H1 (cell line): ENCODE data around the gene SLC44A1.

Source experiments
- BRCA1 ChIP-seq: IDR thresholded peaks from 2 replicates; pipeline ENCODE4 v1.6.1; 2012; ENCODE audit warnings: low read depth, low read length, improper control_type of control experiment
- CEBPB ChIP-seq: IDR thresholded peaks from 2 replicates; pipeline ENCODE4 v1.6.1; 2012; ENCODE audit warnings: low read depth, low read length
- CTBP2 ChIP-seq: IDR thresholded peaks from 2 replicates; pipeline ENCODE4 v1.7.0; 2011; ENCODE audit warnings: borderline replicate concordance, mild to moderate bottlenecking, moderate library complexity, mixed read lengths, low read length; ENCODE audit not compliant: insufficient read depth, insufficient read length
- KDM5A ChIP-seq: fragments of 200-600 bp; IDR thresholded peaks from 2 replicates; pipeline ENCODE4 v1.7.1; 2012; ENCODE audit warnings: mild to moderate bottlenecking, low read length, inconsistent platforms, mixed read lengths
- MAX ChIP-seq: IDR thresholded peaks from 2 replicates; pipeline ENCODE4 v1.6.1; 2012; ENCODE audit warnings: inconsistent platforms
- POLR2A ChIP-seq, 2 experiments: IDR thresholded peaks; 1 replicate in 1 of 2; 2 replicates in 1 of 2; pipeline ENCODE4 v1.6.1; 2011; ENCODE audit warnings: low read depth in 2 of 2, low read length in 2 of 2, mild to moderate bottlenecking in 2 of 2; ENCODE audit errors: control extremely low read depth in 1 of 2
- POLR2AphosphoS5 ChIP-seq: IDR thresholded peaks from 2 replicates; pipeline ENCODE4 v1.6.1; 2011; ENCODE audit warnings: low read depth, low read length
- RAD21 ChIP-seq, 2 experiments: IDR thresholded peaks in 1 of 2; conservative IDR thresholded peaks in 1 of 2; 2 replicates each; pipeline ENCODE4 v1.6.1; 2011; ENCODE audit warnings: low read depth in 2 of 2, low read length in 2 of 2, improper control_type of control experiment in 1 of 2, inconsistent platforms in 1 of 2, mild to moderate bottlenecking in 1 of 2, moderate library complexity in 1 of 2
- SP1 ChIP-seq: IDR thresholded peaks from 2 replicates; pipeline ENCODE4 v1.6.1; 2011; ENCODE audit warnings: low read depth, low read length
- TAF1 ChIP-seq: IDR thresholded peaks from 2 replicates; pipeline ENCODE4 v1.6.1; 2011; ENCODE audit warnings: mild to moderate bottlenecking, low read depth, low read length
- TF ChIP-seq, protein P1 (sequence below), 3 experiments: IDR thresholded peaks; 1 replicate in 2 of 3; 2 replicates in 1 of 3; pipeline versions ENCODE4 v1.5.1 to v1.6.1; 2011; ENCODE audit warnings: low read length in 3 of 3, mild to moderate bottlenecking in 3 of 3, inconsistent platforms in 2 of 3, low read depth in 1 of 3, moderate library complexity in 1 of 3; ENCODE audit not compliant: insufficient read depth in 1 of 3; ENCODE audit errors: control extremely low read depth in 1 of 3
- TF ChIP-seq, protein P2 (sequence below): IDR thresholded peaks from 2 replicates; pipeline ENCODE4 v1.6.1; 2012; ENCODE audit warnings: inconsistent platforms
- TF ChIP-seq, protein P3 (sequence below): IDR thresholded peaks from 2 replicates; pipeline ENCODE4 v1.6.1; 2011; ENCODE audit warnings: low read length, improper control_type of control experiment

DNA sequence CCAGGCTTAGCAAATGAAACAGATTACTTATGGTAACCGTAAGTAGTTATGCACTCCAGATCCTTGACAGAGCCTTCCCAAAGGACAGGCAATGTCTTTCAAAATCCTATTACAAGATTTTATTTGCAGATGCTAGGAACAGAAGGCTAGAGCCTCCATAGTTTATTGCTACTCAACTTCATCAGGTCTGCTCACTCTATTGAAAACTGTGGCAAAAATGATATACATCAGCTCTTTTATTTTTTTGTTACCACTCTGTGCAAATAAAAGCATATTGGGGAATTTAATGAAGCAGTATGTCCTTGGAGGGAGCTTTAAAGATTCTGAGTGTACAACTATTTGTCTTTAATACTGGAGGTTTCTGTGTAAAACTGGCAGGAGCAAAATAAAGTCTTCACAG, 46.5 kb downstream of the SLC44A1 start:
- TF ChIP-seq, protein P1, sequence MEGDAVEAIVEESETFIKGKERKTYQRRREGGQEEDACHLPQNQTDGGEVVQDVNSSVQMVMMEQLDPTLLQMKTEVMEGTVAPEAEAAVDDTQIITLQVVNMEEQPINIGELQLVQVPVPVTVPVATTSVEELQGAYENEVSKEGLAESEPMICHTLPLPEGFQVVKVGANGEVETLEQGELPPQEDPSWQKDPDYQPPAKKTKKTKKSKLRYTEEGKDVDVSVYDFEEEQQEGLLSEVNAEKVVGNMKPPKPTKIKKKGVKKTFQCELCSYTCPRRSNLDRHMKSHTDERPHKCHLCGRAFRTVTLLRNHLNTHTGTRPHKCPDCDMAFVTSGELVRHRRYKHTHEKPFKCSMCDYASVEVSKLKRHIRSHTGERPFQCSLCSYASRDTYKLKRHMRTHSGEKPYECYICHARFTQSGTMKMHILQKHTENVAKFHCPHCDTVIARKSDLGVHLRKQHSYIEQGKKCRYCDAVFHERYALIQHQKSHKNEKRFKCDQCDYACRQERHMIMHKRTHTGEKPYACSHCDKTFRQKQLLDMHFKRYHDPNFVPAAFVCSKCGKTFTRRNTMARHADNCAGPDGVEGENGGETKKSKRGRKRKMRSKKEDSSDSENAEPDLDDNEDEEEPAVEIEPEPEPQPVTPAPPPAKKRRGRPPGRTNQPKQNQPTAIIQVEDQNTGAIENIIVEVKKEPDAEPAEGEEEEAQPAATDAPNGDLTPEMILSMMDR (IDR thresholded peaks at IDR 0.05; ENCODE audit: control extremely low read depth in 1 of 3, insufficient read depth in 1 of 3, low read depth in 1 of 3, low read length in 3 of 3) = no peak
- TF ChIP-seq CEBPB (no peak), MAX (no peak), SP1 (no peak), POLR2AphosphoS5 (no peak), BRCA1 (no peak), POLR2A (IDR thresholded peaks at IDR 0.05; ENCODE audit: control extremely low read depth in 1 of 2, low read depth in 2 of 2, low read length in 2 of 2) (no peak), RAD21 (IDR thresholded peaks at IDR 0.05 in 1 of 2, conservative IDR thresholded peaks at IDR 0.05 in 1 of 2; ENCODE audit: low read depth in 2 of 2, low read length in 2 of 2) (no peak), CTBP2 (no peak), TAF1 (no peak), KDM5A (no peak)
- TF ChIP-seq, protein P2, sequence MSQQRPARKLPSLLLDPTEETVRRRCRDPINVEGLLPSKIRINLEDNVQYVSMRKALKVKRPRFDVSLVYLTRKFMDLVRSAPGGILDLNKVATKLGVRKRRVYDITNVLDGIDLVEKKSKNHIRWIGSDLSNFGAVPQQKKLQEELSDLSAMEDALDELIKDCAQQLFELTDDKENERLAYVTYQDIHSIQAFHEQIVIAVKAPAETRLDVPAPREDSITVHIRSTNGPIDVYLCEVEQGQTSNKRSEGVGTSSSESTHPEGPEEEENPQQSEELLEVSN = no peak
- TF ChIP-seq, protein P3, sequence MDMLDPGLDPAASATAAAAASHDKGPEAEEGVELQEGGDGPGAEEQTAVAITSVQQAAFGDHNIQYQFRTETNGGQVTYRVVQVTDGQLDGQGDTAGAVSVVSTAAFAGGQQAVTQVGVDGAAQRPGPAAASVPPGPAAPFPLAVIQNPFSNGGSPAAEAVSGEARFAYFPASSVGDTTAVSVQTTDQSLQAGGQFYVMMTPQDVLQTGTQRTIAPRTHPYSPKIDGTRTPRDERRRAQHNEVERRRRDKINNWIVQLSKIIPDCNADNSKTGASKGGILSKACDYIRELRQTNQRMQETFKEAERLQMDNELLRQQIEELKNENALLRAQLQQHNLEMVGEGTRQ = no peak
